GM12873 (cell line): ENCODE results near the gene KLHL40.

Experiments
- TF ChIP-seq, protein P1 (sequence below): IDR thresholded peaks from 2 replicates; pipeline ENCODE4 v1.5.1; 2012; ENCODE audit warnings: low read depth, mild to moderate bottlenecking, moderate library complexity, low read length, control low read depth; ENCODE audit not compliant: insufficient read depth; ENCODE audit errors: missing control alignments

Gene KLHL40

DNA sequence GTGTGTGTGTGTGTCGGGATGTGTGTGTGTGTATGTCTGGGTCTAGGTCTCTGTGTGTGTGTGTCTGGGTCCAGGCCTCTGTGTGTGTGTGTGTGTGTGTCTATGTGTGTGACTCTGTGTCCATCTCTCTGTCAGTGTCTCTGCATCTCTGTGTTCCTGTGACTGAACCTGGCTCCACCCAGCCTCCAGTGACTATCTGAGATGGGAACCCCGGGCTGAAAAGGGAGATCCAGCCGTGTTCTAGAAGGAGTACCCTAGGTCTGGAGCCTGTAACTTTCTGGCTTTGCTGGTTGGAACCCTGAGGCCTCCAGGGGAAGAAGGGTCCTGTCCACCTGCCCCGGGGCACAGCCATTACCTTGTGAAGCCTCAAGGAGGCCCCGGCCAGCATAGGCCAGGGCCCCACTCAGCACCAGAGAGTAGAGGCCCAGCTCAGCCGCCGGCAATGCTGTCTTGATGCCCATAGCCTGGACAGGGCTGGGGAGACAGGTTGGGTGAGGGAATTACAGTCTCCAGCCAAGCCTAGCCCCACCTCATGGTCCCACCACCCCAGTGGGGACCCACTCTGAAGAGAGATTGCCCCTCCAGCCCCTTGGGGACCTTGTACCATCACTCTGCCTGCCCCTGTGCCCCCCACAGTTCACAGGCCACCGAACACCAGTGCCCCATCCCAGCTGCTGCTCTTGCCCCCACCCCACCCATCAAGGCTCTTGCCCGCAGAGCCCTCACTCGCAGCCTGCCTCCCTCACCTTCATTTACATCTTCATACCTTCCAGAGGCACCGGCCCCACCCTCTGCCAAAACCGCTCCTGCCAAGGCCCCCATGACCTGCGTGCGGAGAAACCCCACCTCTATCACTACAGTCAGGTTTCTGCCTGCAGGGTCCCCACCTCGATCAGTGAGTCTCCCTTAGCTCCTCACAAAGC is 15.3 kb downstream of the KLHL40 start:
- TF ChIP-seq, protein P1, sequence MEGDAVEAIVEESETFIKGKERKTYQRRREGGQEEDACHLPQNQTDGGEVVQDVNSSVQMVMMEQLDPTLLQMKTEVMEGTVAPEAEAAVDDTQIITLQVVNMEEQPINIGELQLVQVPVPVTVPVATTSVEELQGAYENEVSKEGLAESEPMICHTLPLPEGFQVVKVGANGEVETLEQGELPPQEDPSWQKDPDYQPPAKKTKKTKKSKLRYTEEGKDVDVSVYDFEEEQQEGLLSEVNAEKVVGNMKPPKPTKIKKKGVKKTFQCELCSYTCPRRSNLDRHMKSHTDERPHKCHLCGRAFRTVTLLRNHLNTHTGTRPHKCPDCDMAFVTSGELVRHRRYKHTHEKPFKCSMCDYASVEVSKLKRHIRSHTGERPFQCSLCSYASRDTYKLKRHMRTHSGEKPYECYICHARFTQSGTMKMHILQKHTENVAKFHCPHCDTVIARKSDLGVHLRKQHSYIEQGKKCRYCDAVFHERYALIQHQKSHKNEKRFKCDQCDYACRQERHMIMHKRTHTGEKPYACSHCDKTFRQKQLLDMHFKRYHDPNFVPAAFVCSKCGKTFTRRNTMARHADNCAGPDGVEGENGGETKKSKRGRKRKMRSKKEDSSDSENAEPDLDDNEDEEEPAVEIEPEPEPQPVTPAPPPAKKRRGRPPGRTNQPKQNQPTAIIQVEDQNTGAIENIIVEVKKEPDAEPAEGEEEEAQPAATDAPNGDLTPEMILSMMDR = no peak

DNA sequence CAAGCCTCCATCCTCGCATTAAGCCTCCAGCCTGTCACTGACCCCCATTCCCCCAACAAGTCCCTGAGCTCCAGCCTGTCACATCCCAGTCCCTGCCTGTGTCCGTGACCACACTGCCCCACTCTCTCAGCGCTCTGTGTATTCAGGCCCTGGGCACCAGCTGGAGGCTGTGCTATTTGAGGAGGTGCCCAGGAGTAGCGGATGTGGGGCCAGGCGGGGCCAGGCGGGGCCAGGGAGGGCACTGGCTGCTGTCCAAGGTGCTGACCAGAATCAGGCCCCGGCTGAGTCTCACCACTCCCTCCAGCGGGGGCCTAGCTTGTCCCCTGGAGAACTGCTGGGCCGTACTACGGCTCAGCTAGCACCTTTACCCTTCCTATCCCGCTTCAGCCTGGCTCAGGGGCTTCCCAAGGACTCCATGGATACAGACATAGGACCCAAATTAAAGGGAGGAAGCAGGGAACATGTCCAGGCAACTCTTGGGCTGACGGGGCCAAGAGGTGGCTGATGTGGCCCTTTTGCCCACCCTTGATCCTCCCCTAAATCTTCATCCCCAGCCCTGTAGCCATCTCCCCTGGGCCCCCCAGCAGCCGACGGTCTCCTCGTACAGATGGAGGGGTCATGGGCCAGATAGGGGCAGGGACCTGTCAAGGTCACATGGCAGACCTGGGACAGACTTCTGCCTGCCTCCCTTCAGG is 16.2 kb downstream of the KLHL40 start:
- TF ChIP-seq, protein P1 = no peak

DNA sequence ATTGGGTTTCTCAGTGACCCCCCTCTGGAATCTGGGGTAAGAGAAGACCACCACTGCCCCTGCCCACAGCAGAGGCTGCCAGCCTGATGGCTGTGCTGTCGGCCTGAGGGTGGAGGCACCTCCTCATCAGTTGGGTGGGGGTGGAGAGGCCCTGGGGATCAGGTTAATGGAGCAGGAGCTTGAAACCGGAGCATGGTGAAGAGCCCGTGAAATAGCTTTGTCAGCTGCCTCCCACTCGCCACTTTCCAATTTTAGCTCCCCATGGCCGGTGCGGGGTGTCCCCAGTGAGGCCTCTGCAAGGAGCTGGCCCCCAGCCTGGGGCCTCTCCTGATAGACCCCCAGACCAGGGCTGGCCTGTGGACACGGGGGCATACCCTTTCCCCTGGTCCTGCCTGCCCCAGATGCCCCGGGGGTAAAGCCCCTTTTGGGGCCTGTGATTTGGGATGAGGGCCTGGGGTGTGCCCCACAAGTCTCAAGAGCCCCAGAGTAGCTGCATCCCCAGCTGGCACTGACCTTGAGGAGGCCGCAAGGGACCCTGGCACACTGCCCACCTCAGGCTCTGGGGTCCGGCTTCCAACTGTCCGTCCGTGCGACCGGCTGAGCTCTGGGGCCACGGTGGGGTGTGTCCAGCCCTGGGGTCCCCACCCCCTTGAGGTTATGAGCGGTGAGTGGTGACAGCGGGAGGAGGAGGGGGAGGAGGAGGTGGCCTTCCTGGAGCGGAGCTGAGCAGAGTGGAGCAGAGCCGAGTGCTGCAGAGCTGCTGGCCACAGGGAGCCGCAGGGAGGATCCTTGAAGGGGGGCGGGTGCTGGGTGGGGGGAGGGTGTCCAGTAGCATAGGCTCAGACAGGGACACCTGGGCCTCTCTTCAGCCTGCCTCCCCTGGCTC is 17.0 kb downstream of the KLHL40 start, which contains the start of gene HHATL:
Gene HHATL, minus strand, starts transcription at position 733 of the 886 bp plus-strand sequence. CDS start 1,972 bp downstream, outside the sequence.
- TF ChIP-seq, protein P1 = no peak

DNA sequence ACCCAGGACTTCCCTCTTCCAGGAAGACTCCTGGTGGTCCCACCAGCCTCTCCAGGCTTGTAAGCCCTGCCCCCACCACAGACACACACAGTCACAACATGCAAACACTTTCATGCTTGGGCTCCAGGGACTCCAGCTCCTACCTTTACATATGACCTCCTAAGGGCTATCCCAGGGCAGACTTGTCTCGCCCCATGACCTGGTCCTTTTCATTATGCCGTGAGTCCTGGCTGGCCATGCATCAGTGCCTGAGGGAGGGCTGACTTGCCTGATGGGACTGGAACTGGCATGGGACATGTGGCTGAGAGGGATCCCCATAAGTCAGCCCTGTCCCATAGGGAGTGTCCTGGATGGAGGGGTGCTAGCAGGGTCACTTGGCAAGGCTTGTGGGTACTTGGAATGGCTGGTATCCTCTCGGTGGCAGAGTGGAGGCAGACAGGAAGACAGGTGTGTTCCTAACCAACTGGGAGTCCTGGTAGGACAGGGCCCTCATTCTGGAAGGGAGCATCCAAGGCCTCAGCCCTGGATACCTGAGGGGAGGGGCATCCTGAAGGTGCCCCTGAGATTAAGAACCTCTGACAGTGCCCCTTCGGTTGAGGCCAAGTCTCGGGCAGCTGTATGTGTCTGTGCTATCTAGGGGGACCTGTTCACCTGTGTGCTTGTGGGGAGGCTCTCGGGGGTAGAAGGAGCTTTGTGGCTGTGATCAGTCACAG is 17.8 kb downstream of the KLHL40 start:
- TF ChIP-seq, protein P1 = no peak

DNA sequence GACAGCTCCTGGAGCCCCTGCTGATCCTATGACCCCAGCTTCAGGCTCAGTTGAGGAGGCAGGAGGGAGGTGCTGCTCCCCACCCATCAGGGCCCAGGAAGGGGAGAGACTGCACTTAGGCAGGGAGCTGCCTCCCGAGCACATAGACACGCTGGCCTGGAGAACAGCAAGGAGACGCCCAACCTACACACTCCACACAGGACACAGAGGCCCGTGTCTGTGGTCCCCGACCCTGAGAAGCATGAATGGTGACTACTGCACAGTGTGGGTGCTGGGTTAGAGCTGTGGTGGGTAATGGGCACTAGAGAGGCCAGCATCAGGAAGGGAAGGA is 18.3 kb downstream of the KLHL40 start:
- TF ChIP-seq, protein P1 = no peak

DNA sequence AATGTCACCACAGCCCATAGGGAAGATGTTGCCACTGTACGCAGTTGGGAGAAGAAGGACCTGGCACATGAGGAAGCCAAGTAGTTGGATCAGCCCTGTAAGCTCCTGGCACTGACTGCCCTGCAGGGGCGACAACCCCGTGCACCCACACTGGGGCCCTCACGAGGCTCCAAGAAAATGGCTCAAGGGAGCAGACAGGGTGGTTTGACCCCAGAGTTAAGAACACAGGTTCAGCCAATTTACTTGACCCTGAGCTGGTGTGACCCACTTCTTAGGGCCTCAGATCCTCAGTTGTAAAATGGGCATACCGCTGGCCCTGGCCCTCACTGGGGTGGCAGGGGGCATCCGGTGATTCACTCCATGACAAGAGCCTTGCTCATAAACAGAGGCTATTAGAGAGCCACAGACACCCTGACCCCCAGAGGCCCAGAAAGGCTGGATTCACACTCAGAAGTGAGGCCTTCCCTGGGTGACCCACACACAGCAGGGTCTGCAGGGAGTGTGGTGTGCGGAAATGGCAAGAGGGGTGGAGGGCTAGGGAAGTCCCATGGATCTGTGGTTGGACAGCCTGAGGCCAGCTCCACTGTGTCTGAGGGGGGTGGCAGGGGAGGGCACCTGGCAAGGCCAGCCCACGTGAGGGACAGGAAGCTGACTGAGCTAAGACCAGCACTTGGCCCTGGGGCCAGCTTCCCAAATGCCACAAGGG is 19.0 kb downstream of the KLHL40 start:
- TF ChIP-seq, protein P1 = no peak
